ENCODE results near the gene RBL2. TPM values are rescaled to one million over a fixed set of nuclear protein-coding genes. Genes with fewer than 3 reads are reported as not detected.

The RBL2 gene
- total and polyA plus RNA-seq, 9 of the 15 experiments (the other 6 are each of a cell fraction or from before 2014, with no cell fraction given): 7.8 to 76.3 (median 28.5) TPM

- Histone ChIP-seq H3K27ac (ENCODE audit: extremely low read depth, low read depth, low read length) (no peak overlapping the region), H3K4me1 (replicated peaks in 1 of 2; ENCODE audit: control insufficient read depth in 2 of 2, insufficient read depth in 2 of 2, low read length in 2 of 2) (peaks cover 0 to 6% of the 10 kb centered on the region in 2 experiments; a peak in 1 of 5 replicates), H3K9me1 (ENCODE audit: control insufficient read depth, insufficient read depth, low read length) (no peaks in the 10 kb centered on the region), H3K27me3 (ENCODE audit: control insufficient read depth in 2 of 2, insufficient read depth in 2 of 2, low read length in 2 of 2) (peaks cover 4 to 5% of the 10 kb centered on the region in 2 experiments; a peak in 2 of 5 replicates), H3K9ac (ENCODE audit: insufficient read depth in 1 of 2, low read depth in 2 of 2, low read length in 2 of 2) (no peak overlapping the region), H3K79me2 (ENCODE audit: control insufficient read depth, insufficient read depth, low read length) (no peaks in the 10 kb centered on the region), H3K9me3 (replicated peaks; ENCODE audit: control insufficient read depth, insufficient read depth, low read depth, low read length) (no peaks in the 10 kb centered on the region; the same call in 1 of the 2 replicates), H3K4me2 (ENCODE audit: insufficient read depth, low read length) (no peak overlapping the region), H4K20me1 (replicated peaks; ENCODE audit: control insufficient read depth, insufficient read depth, low read length) (no peaks in the 10 kb centered on the region), H3K4me3 (no peak overlapping the region), H3K36me3 (ENCODE audit: control insufficient read depth, insufficient read depth, low read length) (no peaks in the 10 kb centered on the region), H2AFZ (ENCODE audit: low read depth, low read length) (no peak overlapping the region)
- ChIA-PET POLR2A (interaction anchor here (2.6 kb wide), 1 partner anchor 11 kb away, joined by 11 read pairs; no protein-coding TSS in a partner anchor), CTCF (ENCODE audit: low intra/inter-chr PET ratio) (no interaction called here)
- DNase-seq (ENCODE audit: extremely low read depth in 1 of 4, low spot score in 3 of 4): no peak
- 56% methylated on average over 7 of the region's 7 CpGs for WGBS (ENCODE audit: insufficient coverage, low coverage, missing lambda C conversion rate)
- no peak for ATAC-seq
- FAIRE-seq: no peak
- BruUV-seq (replicated peaks): no TSS peak
- in situ Hi-C loops (cut with MboI) (no loop called here), intact Hi-C loops (cut with micrococcal nuclease) (loop anchor here (5.0 kb wide), 1 partner anchor 94 kb away; no protein-coding TSS in a partner anchor)
- TF ChIP-seq FOXO4 (CRISPR knock-in tag; IDR thresholded peaks at IDR 0.05) (no peak), L3MBTL2 (IDR thresholded peaks at IDR 0.05) (no peak), HOXB6 (CRISPR knock-in tag; IDR thresholded peaks at IDR 0.05; ENCODE audit: borderline replicate concordance) (no peak), NR2C2 (CRISPR knock-in tag; IDR thresholded peaks at IDR 0.05) (no peak), NR2C2 (tag; IDR thresholded peaks at IDR 0.05) (no peak), EP300 (IDR thresholded peaks at IDR 0.05; ENCODE audit: low read length) (no peak), POLR2H (tag; IDR thresholded peaks at IDR 0.05; ENCODE audit: low read depth) (no peak), CEBPB (tag; IDR thresholded peaks at IDR 0.05) (no peak), ZBTB7A (IDR thresholded peaks at IDR 0.05; ENCODE audit: borderline replicate concordance, control insufficient read depth, low read depth, low read length) (no peak), THRB (CRISPR knock-in tag; conservative IDR thresholded peaks at IDR 0.05) (no peak), ZBTB12 (CRISPR knock-in tag; IDR thresholded peaks at IDR 0.05) (no peak), PCBP1 (IDR thresholded peaks at IDR 0.05; ENCODE audit: low read depth, low read length, poor library complexity, severe bottlenecking) (no peak), SMARCA4 (IDR thresholded peaks at IDR 0.05) (no peak)
- TF ChIP-seq, protein P1, sequence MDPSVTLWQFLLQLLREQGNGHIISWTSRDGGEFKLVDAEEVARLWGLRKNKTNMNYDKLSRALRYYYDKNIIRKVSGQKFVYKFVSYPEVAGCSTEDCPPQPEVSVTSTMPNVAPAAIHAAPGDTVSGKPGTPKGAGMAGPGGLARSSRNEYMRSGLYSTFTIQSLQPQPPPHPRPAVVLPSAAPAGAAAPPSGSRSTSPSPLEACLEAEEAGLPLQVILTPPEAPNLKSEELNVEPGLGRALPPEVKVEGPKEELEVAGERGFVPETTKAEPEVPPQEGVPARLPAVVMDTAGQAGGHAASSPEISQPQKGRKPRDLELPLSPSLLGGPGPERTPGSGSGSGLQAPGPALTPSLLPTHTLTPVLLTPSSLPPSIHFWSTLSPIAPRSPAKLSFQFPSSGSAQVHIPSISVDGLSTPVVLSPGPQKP (CRISPR knock-in tag; IDR thresholded peaks at IDR 0.05): no peak
- TF ChIP-seq, protein P2, sequence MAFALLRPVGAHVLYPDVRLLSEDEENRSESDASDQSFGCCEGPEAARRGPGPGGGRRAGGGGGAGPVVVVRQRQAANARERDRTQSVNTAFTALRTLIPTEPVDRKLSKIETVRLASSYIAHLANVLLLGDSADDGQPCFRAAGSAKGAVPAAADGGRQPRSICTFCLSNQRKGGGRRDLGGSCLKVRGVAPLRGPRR (CRISPR knock-in tag; IDR thresholded peaks at IDR 0.05): no peak
- TF ChIP-seq, protein P3, sequence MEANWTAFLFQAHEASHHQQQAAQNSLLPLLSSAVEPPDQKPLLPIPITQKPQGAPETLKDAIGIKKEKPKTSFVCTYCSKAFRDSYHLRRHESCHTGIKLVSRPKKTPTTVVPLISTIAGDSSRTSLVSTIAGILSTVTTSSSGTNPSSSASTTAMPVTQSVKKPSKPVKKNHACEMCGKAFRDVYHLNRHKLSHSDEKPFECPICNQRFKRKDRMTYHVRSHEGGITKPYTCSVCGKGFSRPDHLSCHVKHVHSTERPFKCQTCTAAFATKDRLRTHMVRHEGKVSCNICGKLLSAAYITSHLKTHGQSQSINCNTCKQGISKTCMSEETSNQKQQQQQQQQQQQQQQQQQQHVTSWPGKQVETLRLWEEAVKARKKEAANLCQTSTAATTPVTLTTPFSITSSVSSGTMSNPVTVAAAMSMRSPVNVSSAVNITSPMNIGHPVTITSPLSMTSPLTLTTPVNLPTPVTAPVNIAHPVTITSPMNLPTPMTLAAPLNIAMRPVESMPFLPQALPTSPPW (CRISPR knock-in tag; IDR thresholded peaks at IDR 0.05): no peak
These were observed 16.3 kb upstream of the RBL2 start for GRCh38 chr16:53417976-53418375.
